KMS-11 (cell line): ENCODE measurements around the gene GLIS1.

ENCODE experiments used
- H2AFZ ChIP-seq: fragments of 200-600 bp; sonication (generic); 2 replicates; pipeline ENCODE4 v1.6.1; 2016; ENCODE audit warnings: antibody characterized with exemption, mixed run types, low read depth
- H3K27ac ChIP-seq: fragments of 200-600 bp; sonication (generic); 2 replicates; pipeline ENCODE4 v1.6.1; 2016; ENCODE audit warnings: mild to moderate bottlenecking, mixed run types
- H3K27me3 ChIP-seq: fragments of 200-600 bp; sonication (generic); 2 replicates; pipeline ENCODE4 v1.6.1; 2017; ENCODE audit warnings: mild to moderate bottlenecking, low read depth, mixed run types, moderate library complexity; ENCODE audit not compliant: insufficient read depth
- H3K36me3 ChIP-seq: fragments of 200-600 bp; sonication (generic); 2 replicates; pipeline ENCODE4 v1.6.1; 2017; ENCODE audit warnings: mild to moderate bottlenecking, mixed run types; ENCODE audit not compliant: insufficient read depth
- H3K4me1 ChIP-seq: fragments of 200-600 bp; sonication (generic); 2 replicates; pipeline ENCODE4 v1.6.1; 2016; ENCODE audit warnings: mild to moderate bottlenecking, low read depth, mixed run types; ENCODE audit not compliant: poor library complexity, severe bottlenecking
- H3K4me2 ChIP-seq: fragments of 200-600 bp; sonication (generic); 2 replicates; pipeline ENCODE4 v1.7.0; 2016; ENCODE audit warnings: mild to moderate bottlenecking, mixed run types
- H3K4me3 ChIP-seq: fragments of 200-600 bp; sonication (generic); IDR thresholded peaks from 2 replicates; pipeline ENCODE4 v1.6.1; 2017; ENCODE audit warnings: low read depth, low read length, mixed read lengths; ENCODE audit not compliant: insufficient read depth
- H3K79me2 ChIP-seq: fragments of 200-600 bp; sonication (generic); 2 replicates; pipeline ENCODE4 v1.6.1; 2016; ENCODE audit warnings: low read depth, mixed run types; ENCODE audit not compliant: insufficient read depth
- H3K9ac ChIP-seq: fragments of 200-600 bp; sonication (generic); 2 replicates; pipeline ENCODE4 v1.6.1; 2016; ENCODE audit warnings: mild to moderate bottlenecking, mixed run types
- H4K20me1 ChIP-seq: fragments of 200-600 bp; sonication (generic); 2 replicates; pipeline ENCODE4 v1.6.1; 2016; ENCODE audit warnings: mild to moderate bottlenecking, mixed run types; ENCODE audit not compliant: insufficient read depth
- CTCF ChIP-seq: fragments of 200-600 bp; sonication (generic); conservative IDR thresholded peaks from 2 replicates; pipeline ENCODE4 v1.6.1; 2017; ENCODE audit warnings: low read depth, mild to moderate bottlenecking, antibody characterized with exemption, low read length, moderate library complexity, mixed read lengths

The GLIS1 gene

GRCh38 chr1:53739109-53739681, at the start of gene GLIS1:
Gene GLIS1 (minus strand): TSS chr1:53739164. CDS start chr1:53738064, 1,100 bp downstream.
- Histone ChIP-seq H3K79me2 (no peaks in the 10 kb centered on the region), H3K4me1 (peaks cover 41% of the 10 kb centered on the region), H3K4me2 (peak within 1 kb of the TSS; percentile 94), H3K36me3 (no peaks in the 10 kb centered on the region), H3K27me3 (no peaks in the 10 kb centered on the region), H4K20me1 (no peaks in the 10 kb centered on the region), H2AFZ (peak within 1 kb of the TSS; percentile 98), H3K27ac (no peak within 1 kb of the TSS), H3K9ac (peak within 1 kb of the TSS; percentile 39; the same call in 1 of the 2 replicates), H3K4me3 (peak within 1 kb of the TSS; percentile 60)
- TF ChIP-seq CTCF, result no peak

GRCh38 chr1:53787655-53788054, 48.7 kb upstream of the GLIS1 start:
- H3K27ac ChIP-seq, result no peak overlapping the region
- no peak overlapping the region for H3K9ac ChIP-seq
- no peaks in the 10 kb centered on the region for H3K4me1 ChIP-seq
- H3K4me3 ChIP-seq, result no peak overlapping the region
- H3K36me3 ChIP-seq, result peaks cover 7% of the 10 kb centered on the region; the same call in 1 of the 2 replicates
- no peaks in the 10 kb centered on the region for H4K20me1 ChIP-seq
- H3K79me2 ChIP-seq, result no peaks in the 10 kb centered on the region
- H3K27me3 ChIP-seq, result no peaks in the 10 kb centered on the region
- no peak for TF ChIP-seq CTCF
- H2AFZ ChIP-seq, result no peak overlapping the region
- no peak overlapping the region for H3K4me2 ChIP-seq

GRCh38 chr1:53783056-53783455, 44.1 kb upstream of the GLIS1 start:
- Histone ChIP-seq H3K27ac (no peak overlapping the region), H3K9ac (no peak overlapping the region), H3K36me3 (peaks cover 3% of the 10 kb centered on the region; the same call in 1 of the 2 replicates), H3K4me1 (no peaks in the 10 kb centered on the region), H4K20me1 (no peaks in the 10 kb centered on the region), H3K79me2 (no peaks in the 10 kb centered on the region), H3K27me3 (no peaks in the 10 kb centered on the region), H2AFZ (no peak overlapping the region), H3K4me2 (no peak overlapping the region), H3K4me3 (no peak overlapping the region)
- no peak for TF ChIP-seq CTCF

DNA sequence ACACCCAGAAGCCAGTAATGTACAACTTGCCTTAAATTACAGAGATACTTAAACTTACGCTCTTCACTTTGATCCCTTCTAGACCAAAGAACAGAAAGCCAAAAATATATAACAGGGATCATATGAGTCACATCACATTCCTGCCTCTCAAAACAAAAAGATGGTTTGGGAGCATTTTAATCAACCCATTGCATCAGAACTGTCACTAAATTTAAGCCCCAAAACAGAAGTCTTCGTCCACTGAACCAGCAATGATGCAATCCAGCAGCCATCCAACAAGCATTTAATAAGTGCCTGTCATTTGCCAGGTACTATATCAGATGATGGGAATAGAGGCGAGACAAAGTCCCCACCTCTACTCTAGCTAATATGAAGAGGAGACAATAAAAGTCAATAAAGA, 42.7 kb upstream of the GLIS1 start:
- H3K4me1 ChIP-seq, result no peaks in the 10 kb centered on the region
- H4K20me1 ChIP-seq, result no peaks in the 10 kb centered on the region
- no peak overlapping the region for H3K27ac ChIP-seq
- no peak overlapping the region for H2AFZ ChIP-seq
- no peaks in the 10 kb centered on the region; the same call in 1 of the 2 replicates for H3K36me3 ChIP-seq
- TF ChIP-seq CTCF, result no peak
- H3K4me3 ChIP-seq, result no peak overlapping the region
- no peaks in the 10 kb centered on the region for H3K79me2 ChIP-seq
- no peak overlapping the region for H3K9ac ChIP-seq
- no peak overlapping the region for H3K4me2 ChIP-seq
- no peaks in the 10 kb centered on the region for H3K27me3 ChIP-seq
